Fibroblast of mammary gland (primary cell): ENCODE data around the gene LRRC8D.

Experiments used
- DNase-seq: peaks from one replicate; pipeline ENCODE4 v3.0.0-alpha.2; 2010; ENCODE audit warnings: low read depth
- H3K4me3 ChIP-seq: 2 replicates; pipeline ENCODE4 v1.5.1; 2011; ENCODE audit warnings: low read depth, mild to moderate bottlenecking, low read length, moderate library complexity; ENCODE audit not compliant: control insufficient read depth
- CTCF ChIP-seq: conservative IDR thresholded peaks from 2 replicates; pipeline ENCODE4 v1.5.1; 2011; ENCODE audit warnings: low read depth, low read length, inconsistent platforms; ENCODE audit not compliant: control insufficient read depth, insufficient read depth

Gene LRRC8D

GRCh38 chr1:89800022-89800655 lies 20.7 kb upstream of the LRRC8D start:
- no peak for TF ChIP-seq CTCF
- H3K4me3 ChIP-seq, result no peak overlapping the region
- DNase-seq, result no peak

- TF ChIP-seq CTCF, result no peak
- no peak overlapping the region for H3K4me3 ChIP-seq
- DNase-seq, result no peak
Measured at GRCh38 chr1:89800718-89801117, 20.1 kb upstream of the LRRC8D start.

- TF ChIP-seq CTCF, result no peak
Measured at GRCh38 chr1:89802051-89802450, 18.8 kb upstream of the LRRC8D start.

GRCh38 chr1:89802841-89803240 lies 18.0 kb upstream of the LRRC8D start:
- no peak overlapping the region for H3K4me3 ChIP-seq
- no peak for DNase-seq
- no peak for TF ChIP-seq CTCF

More at GRCh38 chr1:89802051-89802450, 18.8 kb upstream of the LRRC8D start:
- DNase-seq, result no peak
- no peak overlapping the region for H3K4me3 ChIP-seq

- no peak overlapping the region for H3K4me3 ChIP-seq
- TF ChIP-seq CTCF, result peak; percentile 98
- peak; percentile 85 for DNase-seq
Measured at GRCh38 chr1:89804642-89805237, 16.1 kb upstream of the LRRC8D start.

GRCh38 chr1:89806616-89807015 lies 14.2 kb upstream of the LRRC8D start:
- no peak overlapping the region for H3K4me3 ChIP-seq
- TF ChIP-seq CTCF, result no peak
- DNase-seq, result no peak

GRCh38 chr1:89807503-89807902 lies 13.3 kb upstream of the LRRC8D start:
- DNase-seq, result no peak
- H3K4me3 ChIP-seq, result no peak overlapping the region
- TF ChIP-seq CTCF, result no peak
